Thyroid gland (tissue), 4 donors: ENCODE results near the gene ALOX5AP.

ENCODE experiments used
- POLR2A ChIP-seq, 2 donors: fragments of 450-650 bp; IDR thresholded peaks; one replicate each; pipeline ENCODE4 v1.6.1; 2017; ENCODE audit warnings: antibody characterized with exemption in 2 of 2, mild to moderate bottlenecking in 2 of 2, moderate library complexity in 1 of 2
- TF ChIP-seq, protein P1 (sequence below), 6 experiments: fragments of 200-600 bp in 3 of 6; fragments of 450-650 bp in 3 of 6; sonication (generic) in 3 of 6; IDR thresholded peaks; one replicate each; pipeline ENCODE4 v1.5.1; 2016 to 2019; ENCODE audit warnings: antibody characterized with exemption in 6 of 6, mild to moderate bottlenecking in 2 of 6, inconsistent platforms in 1 of 6, moderate library complexity in 1 of 6

DNA sequence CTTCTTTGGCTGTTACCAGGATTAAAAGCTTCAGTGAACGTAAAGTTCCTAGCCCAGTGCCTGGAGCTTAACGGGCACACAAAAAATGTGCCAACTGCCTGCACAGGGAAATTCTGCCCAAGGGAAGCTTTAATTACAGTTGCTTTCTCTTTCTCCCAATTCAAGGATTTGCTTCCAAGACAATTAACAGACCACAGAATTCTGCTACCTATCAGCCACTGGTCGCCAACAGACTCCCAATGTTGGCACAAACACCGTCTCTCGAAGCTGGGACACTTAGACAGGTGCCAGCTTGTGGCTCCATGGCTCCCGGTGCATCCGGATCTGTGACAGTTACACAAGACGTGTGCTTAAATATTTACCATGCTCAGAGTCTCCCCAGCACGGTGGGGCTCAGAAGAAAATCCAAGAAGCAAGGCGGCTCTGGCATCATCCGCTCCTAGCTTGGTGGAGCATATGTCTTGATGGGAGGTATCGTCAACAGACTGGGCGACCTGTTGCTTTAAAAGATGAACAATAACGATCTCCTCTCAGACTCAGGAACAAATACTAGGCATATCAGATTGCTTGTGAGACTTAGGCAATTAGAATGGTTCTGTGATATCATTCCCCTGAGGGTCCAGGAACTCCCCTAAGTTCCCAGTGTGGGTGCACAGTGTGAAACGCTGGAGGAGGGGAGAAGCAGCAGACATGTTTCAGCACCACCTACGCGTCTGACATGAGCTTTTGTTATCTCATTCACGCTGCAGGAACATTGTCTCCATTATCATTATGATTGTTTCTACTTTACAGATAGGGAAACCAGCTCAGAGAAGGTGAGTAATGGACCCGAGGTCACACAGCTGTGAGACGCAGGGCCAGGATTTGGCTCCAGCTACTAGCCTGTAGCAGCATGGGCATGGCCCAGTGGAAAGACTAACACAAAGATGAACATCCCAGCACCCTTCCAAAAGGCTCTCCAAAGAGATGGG is 61.6 kb downstream of the ALOX5AP start:
- TF ChIP-seq, protein P1, sequence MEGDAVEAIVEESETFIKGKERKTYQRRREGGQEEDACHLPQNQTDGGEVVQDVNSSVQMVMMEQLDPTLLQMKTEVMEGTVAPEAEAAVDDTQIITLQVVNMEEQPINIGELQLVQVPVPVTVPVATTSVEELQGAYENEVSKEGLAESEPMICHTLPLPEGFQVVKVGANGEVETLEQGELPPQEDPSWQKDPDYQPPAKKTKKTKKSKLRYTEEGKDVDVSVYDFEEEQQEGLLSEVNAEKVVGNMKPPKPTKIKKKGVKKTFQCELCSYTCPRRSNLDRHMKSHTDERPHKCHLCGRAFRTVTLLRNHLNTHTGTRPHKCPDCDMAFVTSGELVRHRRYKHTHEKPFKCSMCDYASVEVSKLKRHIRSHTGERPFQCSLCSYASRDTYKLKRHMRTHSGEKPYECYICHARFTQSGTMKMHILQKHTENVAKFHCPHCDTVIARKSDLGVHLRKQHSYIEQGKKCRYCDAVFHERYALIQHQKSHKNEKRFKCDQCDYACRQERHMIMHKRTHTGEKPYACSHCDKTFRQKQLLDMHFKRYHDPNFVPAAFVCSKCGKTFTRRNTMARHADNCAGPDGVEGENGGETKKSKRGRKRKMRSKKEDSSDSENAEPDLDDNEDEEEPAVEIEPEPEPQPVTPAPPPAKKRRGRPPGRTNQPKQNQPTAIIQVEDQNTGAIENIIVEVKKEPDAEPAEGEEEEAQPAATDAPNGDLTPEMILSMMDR (IDR thresholded peaks at IDR 0.05), result no peak
- no peak for TF ChIP-seq POLR2A (IDR thresholded peaks at IDR 0.05)
